K562 (cell line): ENCODE data around the gene TBXA2R. TPM values are rescaled to one million over a fixed set of nuclear protein-coding genes. Genes with fewer than 3 reads are reported as not detected.

ENCODE experiments used
- CREM ChIP-seq: IDR thresholded peaks from 2 replicates; pipeline ENCODE4 v1.6.1; 2014; ENCODE audit warnings: antibody characterized with exemption, low read depth
- CXXC5 ChIP-seq: fragments of 250-450 bp; sonication (Bioruptor Pico); IDR thresholded peaks from 2 replicates; pipeline ENCODE4 v1.8.0; 2022; ENCODE audit warnings: inconsistent platforms, mild to moderate bottlenecking, moderate library complexity
- ERF ChIP-seq: fragments of 450-650 bp; formaldehyde crosslinking; IDR thresholded peaks from 2 replicates; pipeline ENCODE4 v1.4.0; 2020; ENCODE audit warnings: mild to moderate bottlenecking, mixed read lengths
- FOS ChIP-seq: IDR thresholded peaks from 3 replicates; pipeline ENCODE4 v1.6.1; 2011; ENCODE audit not compliant: insufficient read length; ENCODE audit errors: extremely low read depth
- FOXA1 ChIP-seq: fragments of 450-650 bp; IDR thresholded peaks from 2 replicates; pipeline ENCODE4 v1.6.1; 2016; ENCODE audit warnings: mild to moderate bottlenecking, borderline replicate concordance
- GABPA ChIP-seq: fragments of 200-800 bp; sonication (Bioruptor generic); conservative IDR thresholded peaks from 2 replicates; pipeline ENCODE4 v1.6.1; 2016; ENCODE audit warnings: low read depth, missing genetic modification characterization, missing compliant biosample characterization
- HNRNPK ChIP-seq: fragments of 200-400 bp; formaldehyde crosslinking; IDR thresholded peaks from one replicate; pipeline ENCODE4 v1.6.1; 2018; ENCODE audit warnings: mild to moderate bottlenecking, low read depth, low read length; ENCODE audit not compliant: poor library complexity, severe bottlenecking
- HNRNPLL ChIP-seq: fragments of 200-400 bp; formaldehyde crosslinking; IDR thresholded peaks from 2 replicates; pipeline ENCODE4 v1.6.1; 2017; ENCODE audit warnings: low read length, low read depth, mild to moderate bottlenecking; ENCODE audit not compliant: poor library complexity, severe bottlenecking
- MBD2 ChIP-seq: sonication (generic); IDR thresholded peaks from 2 replicates; pipeline ENCODE4 v1.6.1; 2016; ENCODE audit warnings: low read depth, borderline replicate concordance
- MXI1 ChIP-seq: IDR thresholded peaks from 2 replicates; pipeline ENCODE4 v1.6.1; 2011; ENCODE audit warnings: low read depth, mild to moderate bottlenecking, improper control_type of control experiment, low read length
- MYC ChIP-seq, 2 experiments: fragments of 250-450 bp in 1 of 2; sonication (Bioruptor Pico) in 1 of 2; IDR thresholded peaks; 2 replicates each; pipeline versions ENCODE4 v1.5.1 to v1.6.1; 2012 to 2021; ENCODE audit warnings: low read depth in 2 of 2, borderline replicate concordance in 1 of 2, improper control_type of control experiment in 1 of 2, low read length in 1 of 2, mild to moderate bottlenecking in 1 of 2, moderate library complexity in 1 of 2
- MYNN ChIP-seq, 2 experiments: sonication (generic); formaldehyde crosslinking in 1 of 2; IDR thresholded peaks; 2 replicates each; pipeline versions ENCODE4 v1.5.0 to v1.6.1; 2016 to 2020; ENCODE audit warnings: antibody characterized with exemption in 1 of 2, missing genetic modification reagents in 1 of 2
- NEUROD1 ChIP-seq: fragments of 150-350 bp; IDR thresholded peaks from 2 replicates; pipeline ENCODE4 v1.6.1; 2014; ENCODE audit warnings: borderline replicate concordance, low read length, low read depth; ENCODE audit not compliant: partially characterized antibody
- NFE2 ChIP-seq: IDR thresholded peaks from 2 replicates; pipeline ENCODE4 v1.6.1; 2014; ENCODE audit warnings: antibody characterized with exemption, low read depth
- NRF1 ChIP-seq, 2 experiments: fragments of 450-650 bp; IDR thresholded peaks in 1 of 2; conservative IDR thresholded peaks in 1 of 2; 2 replicates each; pipeline ENCODE4 v1.6.1; 2014; ENCODE audit warnings: mild to moderate bottlenecking in 2 of 2
- RBM15 ChIP-seq: fragments of 200-400 bp; formaldehyde crosslinking; IDR thresholded peaks from 2 replicates; pipeline ENCODE4 v1.6.1; 2018; ENCODE audit warnings: mild to moderate bottlenecking, low read length, moderate library complexity; ENCODE audit not compliant: insufficient read depth
- RBM25 ChIP-seq: fragments of 200-400 bp; formaldehyde crosslinking; IDR thresholded peaks from 2 replicates; pipeline ENCODE4 v1.6.1; 2018; ENCODE audit warnings: low read length, low read depth, moderate library complexity; ENCODE audit not compliant: severe bottlenecking
- RBM34 ChIP-seq: fragments of 200-400 bp; formaldehyde crosslinking; IDR thresholded peaks from 2 replicates; pipeline ENCODE4 v1.6.1; 2018; ENCODE audit warnings: low read length, borderline replicate concordance; ENCODE audit not compliant: insufficient read depth
- TAF7 ChIP-seq: fragments of 450-650 bp; IDR thresholded peaks from 2 replicates; pipeline ENCODE4 v1.6.1; 2016; ENCODE audit warnings: missing genetic modification characterization, missing compliant biosample characterization
- TBL1XR1 ChIP-seq, 2 experiments: IDR thresholded peaks; 2 replicates each; pipeline ENCODE4 v1.6.1; 2012; ENCODE audit warnings: improper control_type of control experiment in 2 of 2, low read length in 2 of 2, mild to moderate bottlenecking in 1 of 2
- TEAD4 ChIP-seq, 2 experiments: sonication (generic) in 1 of 2; formaldehyde crosslinking in 1 of 2; IDR thresholded peaks; 2 replicates each; pipeline versions ENCODE4 v1.6.1 to v1.8.0; 2012 to 2022; ENCODE audit warnings: borderline replicate concordance in 1 of 2, inconsistent platforms in 1 of 2, low read length in 1 of 2, mild to moderate bottlenecking in 1 of 2, missing genetic modification reagents in 1 of 2
- ZFPM2 ChIP-seq: fragments of 250-450 bp; sonication (Bioruptor Pico); IDR thresholded peaks from 2 replicates; pipeline ENCODE4 v1.5.1; 2022; ENCODE audit warnings: mild to moderate bottlenecking
- polyA plus RNA-seq, 8 experiments: library from polyadenylated mRNA; depleted of rRNA in 4 of 8; stranded (reverse) in 5 of 8; unstranded in 3 of 8; fragments of >200 nt; fragmentation: Nextera tagmentation in 2 of 8; fragmentation: Illumina TruSeq in 1 of 8; extraction: Ambion mirVana in 2 of 8; extraction: Trizol in 1 of 8; gene quantifications; 2 replicates each; pipeline versions ENCODE4 v1.2.1 to v1.2.3, GENCODE V29; 2011 to 2014; ENCODE audit warnings: inconsistent platforms in 1 of 8, missing spikeins in 1 of 8
- total RNA-seq, 7 experiments: library from RNA; depleted of rRNA in 6 of 7; stranded (reverse); fragments of >200 nt in 6 of 7; fragmentation: Illumina TruSeq in 2 of 7; extraction: Trizol in 2 of 7; gene quantifications; 2 replicates each; pipeline versions ENCODE4 v1.2.1 to v1.2.3, GENCODE V29; 2011 to 2021; ENCODE audit warnings: low replicate concordance in 1 of 7
- TF ChIP-seq, protein P1 (sequence below), 2 experiments: fragments of 450-650 bp in 1 of 2; sonication (generic) in 1 of 2; formaldehyde crosslinking; conservative IDR thresholded peaks; 2 replicates each; pipeline versions ENCODE4 v1.4.0 to v1.8.1; 2020 to 2022; ENCODE audit warnings: mild to moderate bottlenecking in 1 of 2, missing genetic modification reagents in 1 of 2
- TF ChIP-seq, protein P2 (sequence below): sonication (generic); formaldehyde crosslinking; IDR thresholded peaks from 2 replicates; pipeline ENCODE4 v1.8.1; 2023; ENCODE audit warnings: mild to moderate bottlenecking, missing genetic modification reagents, moderate library complexity
- TF ChIP-seq, protein P3 (sequence below): fragments of 450-650 bp; IDR thresholded peaks from 2 replicates; pipeline ENCODE4 v1.6.1; 2016; ENCODE audit warnings: low read depth, mild to moderate bottlenecking, moderate library complexity

TBXA2R gene
- total and polyA plus RNA-seq, 9 of the 15 experiments (the other 6 are each of a cell fraction or from before 2014, with no cell fraction given) = 1.5 to 24.0 (median 2.8) TPM

DNA sequence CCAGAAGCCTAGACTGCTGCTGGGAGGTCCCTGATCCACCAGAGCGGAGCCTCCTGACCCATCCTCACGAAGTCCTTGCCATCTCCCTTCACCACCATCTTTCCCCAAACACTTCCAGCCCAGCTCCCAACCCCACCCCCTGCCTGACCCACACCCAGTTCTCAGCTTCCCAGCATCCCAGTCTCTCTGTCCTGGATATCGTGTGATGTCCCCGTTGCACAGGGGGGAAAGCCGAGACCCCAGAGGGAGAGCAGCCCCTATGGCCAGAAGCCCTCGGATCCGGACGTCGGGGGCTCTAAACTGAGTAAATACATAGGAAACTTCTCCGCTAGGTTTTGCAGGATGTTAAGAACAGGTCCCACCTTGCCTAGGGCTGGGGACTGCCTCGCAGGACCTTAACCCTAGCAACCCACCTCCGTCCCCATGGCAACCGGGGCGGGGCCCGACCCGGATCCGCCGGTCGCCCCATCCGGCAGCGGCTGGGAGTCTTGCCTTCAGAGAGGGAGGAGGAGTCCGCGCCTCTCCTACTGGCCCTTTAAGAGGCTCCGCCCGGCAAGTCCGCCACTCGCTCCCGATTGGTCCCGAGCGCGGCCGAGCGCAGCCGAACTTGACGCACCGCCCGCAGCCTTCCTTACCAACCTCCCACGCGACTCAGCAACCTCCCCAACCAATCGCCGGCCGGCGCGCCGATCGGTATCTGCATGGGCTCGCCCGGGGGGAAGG, 34.4 kb downstream of the TBXA2R start (continued):
- TF ChIP-seq, protein P1, sequence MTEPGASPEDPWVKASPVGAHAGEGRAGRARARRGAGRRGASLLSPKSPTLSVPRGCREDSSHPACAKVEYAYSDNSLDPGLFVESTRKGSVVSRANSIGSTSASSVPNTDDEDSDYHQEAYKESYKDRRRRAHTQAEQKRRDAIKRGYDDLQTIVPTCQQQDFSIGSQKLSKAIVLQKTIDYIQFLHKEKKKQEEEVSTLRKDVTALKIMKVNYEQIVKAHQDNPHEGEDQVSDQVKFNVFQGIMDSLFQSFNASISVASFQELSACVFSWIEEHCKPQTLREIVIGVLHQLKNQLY (CRISPR knock-in tag; conservative IDR thresholded peaks at IDR 0.05) = no peak
- TF ChIP-seq HNRNPLL (peak; percentile 97), GABPA (tag) (peak; percentile 63), TBL1XR1 (IDR thresholded peaks at IDR 0.05; ENCODE audit: low read length in 2 of 2) (peak in 1 of 2 experiments; percentile 33; a peak in 1 of 4 replicates), CXXC5 (peak; percentile 95), HNRNPK (no peak), TAF7 (tag) (no peak), TEAD4 (IDR thresholded peaks at IDR 0.05; ENCODE audit: low read length) (no peak), TEAD4 (CRISPR knock-in tag; IDR thresholded peaks at IDR 0.05; ENCODE audit: borderline replicate concordance) (no peak), NEUROD1 (peak; percentile 90), ZFPM2 (no peak), NFE2 (0 out of 2 replicates have a peak, but pooled peaks have one; percentile 17), MBD2 (peak; percentile 87), FOS (peak; percentile 72), RBM34 (no peak), RBM25 (peak; percentile 95), CREM (peak; percentile 78), MXI1 (peak; percentile 93), RBM15 (no peak), NRF1 (conservative IDR thresholded peaks at IDR 0.05 in 1 of 2, IDR thresholded peaks at IDR 0.05 in 1 of 2) (peak; percentile 80 to 83), ERF (0 out of 2 replicates have a peak, but pooled peaks have one; percentile 20), MYNN (IDR thresholded peaks at IDR 0.05) (peak; percentile 81; the same call in 1 of the 2 replicates), MYNN (CRISPR knock-in tag; IDR thresholded peaks at IDR 0.05) (no peak), MYC (IDR thresholded peaks at IDR 0.05; ENCODE audit: low read depth, low read length) (0 out of 2 replicates have a peak, but pooled peaks have one; percentile 12), MYC (CRISPR knock-in tag; IDR thresholded peaks at IDR 0.05; ENCODE audit: borderline replicate concordance, low read depth) (no peak), FOXA1 (no peak)
- TF ChIP-seq, protein P2, sequence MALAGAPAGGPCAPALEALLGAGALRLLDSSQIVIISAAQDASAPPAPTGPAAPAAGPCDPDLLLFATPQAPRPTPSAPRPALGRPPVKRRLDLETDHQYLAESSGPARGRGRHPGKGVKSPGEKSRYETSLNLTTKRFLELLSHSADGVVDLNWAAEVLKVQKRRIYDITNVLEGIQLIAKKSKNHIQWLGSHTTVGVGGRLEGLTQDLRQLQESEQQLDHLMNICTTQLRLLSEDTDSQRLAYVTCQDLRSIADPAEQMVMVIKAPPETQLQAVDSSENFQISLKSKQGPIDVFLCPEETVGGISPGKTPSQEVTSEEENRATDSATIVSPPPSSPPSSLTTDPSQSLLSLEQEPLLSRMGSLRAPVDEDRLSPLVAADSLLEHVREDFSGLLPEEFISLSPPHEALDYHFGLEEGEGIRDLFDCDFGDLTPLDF (CRISPR knock-in tag) = no peak
- TF ChIP-seq, protein P3, sequence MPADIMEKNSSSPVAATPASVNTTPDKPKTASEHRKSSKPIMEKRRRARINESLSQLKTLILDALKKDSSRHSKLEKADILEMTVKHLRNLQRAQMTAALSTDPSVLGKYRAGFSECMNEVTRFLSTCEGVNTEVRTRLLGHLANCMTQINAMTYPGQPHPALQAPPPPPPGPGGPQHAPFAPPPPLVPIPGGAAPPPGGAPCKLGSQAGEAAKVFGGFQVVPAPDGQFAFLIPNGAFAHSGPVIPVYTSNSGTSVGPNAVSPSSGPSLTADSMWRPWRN = peak; percentile 75
